ENCODE results near the gene NGF. TPM values are rescaled to one million over a fixed set of nuclear protein-coding genes. Genes with fewer than 3 reads are reported as not detected.
A peak's percentile ranks its signal among the peaks of the same experiment; 100 is the strongest.

Gene NGF
- total RNA-seq, 4 donors from 2014 or later: 0.78 TPM; not detected in 3

- ATAC-seq: no peak
- intact Hi-C loops (cut with DNase I; ENCODE audit: low total_unique reads): loop anchor here (10.0 kb wide), 1 partner anchor 142 kb away; no protein-coding TSS in a partner anchor
- H3K27me3 ChIP-seq: no peaks in the 10 kb centered on the region
- H3K36me3 ChIP-seq: no peaks in the 10 kb centered on the region
- no peaks in the 10 kb centered on the region for H3K4me1 ChIP-seq
- DNase-seq: no peak
- TF ChIP-seq POLR2A (IDR thresholded peaks at IDR 0.05) (no peak), CTCF (IDR thresholded peaks at IDR 0.05 in 4 of 5, conservative IDR thresholded peaks at IDR 0.05 in 1 of 5) (no peak)
- no peak overlapping the region for H3K4me3 ChIP-seq
- in situ Hi-C loops (cut with MboI; ENCODE audit: low sequenced_read_pairs in 4 of 4): no loop called here
- H3K27ac ChIP-seq: no peak overlapping the region
- no peaks in the 10 kb centered on the region for H3K9me3 ChIP-seq
These were observed 60.8 kb downstream of the NGF start for GRCh38 chr1:115277276-115277675.

- DNase-seq (no peak), ATAC-seq (no peak)
- no peak overlapping the region for H3K4me3 ChIP-seq
- TF ChIP-seq CTCF (IDR thresholded peaks at IDR 0.05 in 4 of 5, conservative IDR thresholded peaks at IDR 0.05 in 1 of 5) (no peak), POLR2A (IDR thresholded peaks at IDR 0.05) (no peak)
- H3K4me1 ChIP-seq: no peaks in the 10 kb centered on the region
- H3K36me3 ChIP-seq: no peaks in the 10 kb centered on the region
- H3K27ac ChIP-seq: no peak overlapping the region
- no peaks in the 10 kb centered on the region for H3K9me3 ChIP-seq
- intact Hi-C loops (cut with DNase I; ENCODE audit: low total_unique reads) (loop anchor here (10.0 kb wide), 1 partner anchor 140 kb away; no protein-coding TSS in a partner anchor), in situ Hi-C loops (cut with MboI; ENCODE audit: low sequenced_read_pairs in 4 of 4) (no loop called here)
- no peaks in the 10 kb centered on the region for H3K27me3 ChIP-seq
These were observed 62.8 kb downstream of the NGF start for GRCh38 chr1:115275216-115275615.

- DNase-seq (no peak), ATAC-seq (no peak)
- Histone ChIP-seq H3K9me3 (no peaks in the 10 kb centered on the region), H3K4me3 (no peak overlapping the region), H3K36me3 (no peaks in the 10 kb centered on the region), H3K27me3 (no peaks in the 10 kb centered on the region), H3K27ac (no peak overlapping the region), H3K4me1 (no peaks in the 10 kb centered on the region)
- intact Hi-C loops (cut with DNase I; ENCODE audit: low total_unique reads): loop anchor here (10.0 kb wide), 1 partner anchor 140 kb away; no protein-coding TSS in a partner anchor
- in situ Hi-C loops (cut with MboI; ENCODE audit: low sequenced_read_pairs in 4 of 4): no loop called here
- TF ChIP-seq POLR2A (IDR thresholded peaks at IDR 0.05) (no peak), CTCF (IDR thresholded peaks at IDR 0.05 in 4 of 5, conservative IDR thresholded peaks at IDR 0.05 in 1 of 5) (no peak)
These were observed 63.6 kb downstream of the NGF start for GRCh38 chr1:115274467-115274866.

DNA sequence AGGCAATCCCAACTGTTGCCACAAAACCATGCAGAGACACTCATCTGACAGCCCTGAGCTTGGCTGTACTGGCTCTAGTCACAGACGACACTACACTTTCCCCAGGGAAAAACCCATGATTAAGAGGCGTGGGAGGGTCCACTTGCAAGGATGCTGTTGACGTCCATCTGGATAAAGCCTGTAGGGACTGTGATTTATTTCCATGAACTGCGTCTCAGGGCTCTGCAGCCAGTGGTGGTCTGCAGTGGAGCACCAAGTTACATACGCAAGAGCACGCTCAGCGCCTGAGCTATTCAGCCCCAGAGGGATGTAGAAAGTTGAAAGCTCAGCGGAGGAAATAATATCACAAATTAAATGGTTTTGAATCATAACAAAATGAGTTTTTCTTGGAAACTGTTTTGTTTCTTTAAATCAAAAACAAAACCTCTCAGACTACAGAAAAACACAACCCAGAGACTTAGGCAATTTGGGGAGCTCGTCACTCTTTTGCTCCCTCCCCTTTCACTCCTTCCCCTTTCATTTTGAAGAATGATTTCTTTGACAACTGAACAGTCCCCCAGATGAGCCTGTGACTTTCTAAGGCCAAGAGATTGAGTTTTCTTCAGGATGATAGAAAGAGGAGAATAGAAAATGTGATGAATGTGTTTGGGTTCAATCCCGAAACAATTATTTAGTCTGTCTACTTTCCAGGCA is 71.2 kb downstream of the NGF start:
- H3K9me3 ChIP-seq: no peaks in the 10 kb centered on the region
- H3K4me3 ChIP-seq: no peak overlapping the region
- no peak for TF ChIP-seq POLR2A (IDR thresholded peaks at IDR 0.05)
- in situ Hi-C loops (cut with MboI; ENCODE audit: low sequenced_read_pairs in 4 of 4) (no loop called here), intact Hi-C loops (cut with DNase I; ENCODE audit: low total_unique reads) (no loop called here)
- H3K27ac ChIP-seq: peak overlapping the region in 2 of 4 donors; percentile 20 to 22
- H3K4me1 ChIP-seq: no peaks in the 10 kb centered on the region
- H3K36me3 ChIP-seq: no peaks in the 10 kb centered on the region
- ATAC-seq (peak; percentile 41 to 51), DNase-seq (no peak)
- no peaks in the 10 kb centered on the region for H3K27me3 ChIP-seq

GRCh38 chr1:115265099-115265498 is 73.0 kb downstream of the NGF start:
- intact Hi-C loops (cut with DNase I; ENCODE audit: low total_unique reads): no loop called here
- no peak for ATAC-seq

More at GRCh38 chr1:115265099-115265498, 73.0 kb downstream of the NGF start:
- no peak overlapping the region for H3K4me3 ChIP-seq
- H3K9me3 ChIP-seq: no peaks in the 10 kb centered on the region
- DNase-seq: no peak
- H3K4me1 ChIP-seq: no peaks in the 10 kb centered on the region
- no peak overlapping the region for H3K27ac ChIP-seq
- no peaks in the 10 kb centered on the region for H3K27me3 ChIP-seq
- TF ChIP-seq POLR2A (IDR thresholded peaks at IDR 0.05): no peak
- TF ChIP-seq CTCF (IDR thresholded peaks at IDR 0.05 in 4 of 5, conservative IDR thresholded peaks at IDR 0.05 in 1 of 5): no peak
- in situ Hi-C loops (cut with MboI; ENCODE audit: low sequenced_read_pairs in 4 of 4): no loop called here
- H3K36me3 ChIP-seq: no peaks in the 10 kb centered on the region

All from gastrocnemius medialis (tissue), 4 donors.